Karpas-422 (cell line): Measurements from ENCODE around the gene SGPL1. TPM values are rescaled to one million over a fixed set of nuclear protein-coding genes. Genes with fewer than 3 reads are reported as not detected.
"Not testable (repeated sequence)": the region's sequence is repeated elsewhere in the genome, so short reads cannot be mapped to it uniquely, and the experiment has no call there.

Experiments used
- DNase-seq: peaks from one replicate; pipeline ENCODE4 v3.0.0-alpha.2; 2015
- H2AFZ ChIP-seq: fragments of 200-600 bp; sonication (generic); 2 replicates; pipeline ENCODE4 v1.6.1; 2014; ENCODE audit warnings: antibody characterized with exemption, low read length, mixed read lengths
- H3K27ac ChIP-seq: fragments of 200-600 bp; sonication (generic); 2 replicates; pipeline ENCODE4 v1.5.1; 2014; ENCODE audit warnings: mild to moderate bottlenecking, low read length, moderate library complexity
- H3K27me3 ChIP-seq: fragments of 200-600 bp; sonication (generic); 2 replicates; pipeline ENCODE4 v1.6.1; 2014; ENCODE audit warnings: low read length, mixed read lengths
- H3K36me3 ChIP-seq: fragments of 200-600 bp; sonication (generic); 2 replicates; pipeline ENCODE4 v1.6.1; 2014; ENCODE audit warnings: low read length, mixed read lengths; ENCODE audit not compliant: insufficient read depth
- H3K4me1 ChIP-seq: fragments of 200-600 bp; sonication (generic); 2 replicates; pipeline ENCODE4 v1.6.1; 2014; ENCODE audit warnings: mild to moderate bottlenecking, low read length, mixed read lengths
- H3K4me2 ChIP-seq: fragments of 200-600 bp; sonication (generic); 2 replicates; pipeline ENCODE4 v1.6.1; 2014; ENCODE audit warnings: low read length, low read depth, mild to moderate bottlenecking; ENCODE audit not compliant: poor library complexity, severe bottlenecking
- H3K4me3 ChIP-seq: fragments of 200-600 bp; sonication (generic); 2 replicates; pipeline ENCODE4 v1.5.1; 2014; ENCODE audit warnings: mild to moderate bottlenecking, antibody characterized with exemption, low read length, mixed read lengths
- H3K79me2 ChIP-seq: fragments of 200-600 bp; sonication (generic); 2 replicates; pipeline ENCODE4 v1.6.1; 2014; ENCODE audit warnings: mild to moderate bottlenecking, low read length, mixed read lengths
- H3K9ac ChIP-seq: fragments of 200-600 bp; sonication (generic); 2 replicates; pipeline ENCODE4 v1.6.0; 2014; ENCODE audit warnings: low read length
- H3K9me2 ChIP-seq: fragments of 200-600 bp; sonication (generic), shearing (Covaris generic); replicated peaks from 2 replicates; pipeline ENCODE4 v1.6.0; 2014; ENCODE audit warnings: mild to moderate bottlenecking, low read length, moderate library complexity; ENCODE audit not compliant: insufficient read depth
- H3K9me3 ChIP-seq: fragments of 300-700, 200-600 bp; sonication (generic); 2 replicates; pipeline ENCODE4 v1.6.1; 2014; ENCODE audit warnings: low read length, mixed read lengths
- H4K20me1 ChIP-seq: fragments of 200-600 bp; sonication (generic); 2 replicates; pipeline ENCODE4 v1.6.1; 2014; ENCODE audit warnings: mild to moderate bottlenecking, antibody characterized with exemption, low read length, low read depth; ENCODE audit not compliant: insufficient read depth
- total RNA-seq: library from RNA; depleted of rRNA; stranded (reverse); fragments of >200 nt; shearing (Covaris generic); gene quantifications from 2 replicates; pipeline ENCODE4 v1.2.3, GENCODE V29; 2014; ENCODE audit warnings: low replicate concordance; rRNA removed

The SGPL1 gene
- 26.0 and 26.3 TPM in 2 replicates for total RNA-seq

GRCh38 chr10:70815504-70816219 lies at the start of gene SGPL1:
TSS of gene SGPL1 (plus strand) at chr10:70815948. CDS start at chr10:70816854, 906 bp downstream.
- Histone ChIP-seq H3K27ac (peak within 1 kb of the TSS; percentile 2; the same call in 1 of the 2 replicates), H3K4me1 (peaks cover 11% of the 10 kb centered on the region), H3K4me3 (peak within 1 kb of the TSS; percentile 99)

GRCh38 chr10:70768026-70768685 lies 47.6 kb upstream of the SGPL1 start:
- DNase-seq, H3K9me2 ChIP-seq, H3K9me3 ChIP-seq, H4K20me1 ChIP-seq, H3K9ac ChIP-seq, H3K4me2 ChIP-seq, H3K4me1 ChIP-seq, H3K27ac ChIP-seq, H3K27me3 ChIP-seq, H3K36me3 ChIP-seq, H3K79me2 ChIP-seq, H2AFZ ChIP-seq, H3K4me3 ChIP-seq: not testable (repeated sequence)

More at GRCh38 chr10:70815504-70816219, at the start of gene SGPL1:
- peak within 1 kb of the TSS; percentile 90 for H3K9ac ChIP-seq
- H3K4me2 ChIP-seq: peak within 1 kb of the TSS; percentile 69
- no peaks in the 10 kb centered on the region for H4K20me1 ChIP-seq
- peak; percentile 95 for DNase-seq
- peak within 1 kb of the TSS; percentile 94 for H2AFZ ChIP-seq
- H3K9me2 ChIP-seq: no peaks in the 10 kb centered on the region
- H3K36me3 ChIP-seq: peaks cover 7% of the 10 kb centered on the region; the same call in 1 of the 2 replicates
- no peaks in the 10 kb centered on the region for H3K9me3 ChIP-seq
- no peaks in the 10 kb centered on the region for H3K27me3 ChIP-seq
- H3K79me2 ChIP-seq: peaks cover 43% of the 10 kb centered on the region

GRCh38 chr10:70769121-70769520 lies 46.6 kb upstream of the SGPL1 start:
- Histone ChIP-seq H4K20me1 (no peaks in the 10 kb centered on the region), H2AFZ (no peak overlapping the region), H3K9ac (no peak overlapping the region), H3K9me3 (no peaks in the 10 kb centered on the region), H3K4me3 (no peak overlapping the region), H3K4me2 (no peak overlapping the region), H3K36me3 (no peaks in the 10 kb centered on the region), H3K79me2 (no peaks in the 10 kb centered on the region), H3K4me1 (no peaks in the 10 kb centered on the region), H3K27me3 (no peaks in the 10 kb centered on the region), H3K9me2 (no peaks in the 10 kb centered on the region), H3K27ac (no peak overlapping the region)
- no peak for DNase-seq

GRCh38 chr10:70770001-70770400 lies 45.7 kb upstream of the SGPL1 start:
- Histone ChIP-seq H3K27me3 (no peaks in the 10 kb centered on the region), H3K9me3 (no peaks in the 10 kb centered on the region), H2AFZ (no peak overlapping the region), H3K27ac (no peak overlapping the region), H3K79me2 (no peaks in the 10 kb centered on the region), H4K20me1 (no peaks in the 10 kb centered on the region), H3K9me2 (no peaks in the 10 kb centered on the region), H3K9ac (no peak overlapping the region), H3K4me1 (no peaks in the 10 kb centered on the region), H3K4me3 (no peak overlapping the region), H3K36me3 (no peaks in the 10 kb centered on the region), H3K4me2 (no peak overlapping the region)
- DNase-seq: no peak

GRCh38 chr10:70770516-70770915 lies 45.2 kb upstream of the SGPL1 start:
- H2AFZ ChIP-seq, H4K20me1 ChIP-seq, H3K9me2 ChIP-seq, H3K9ac ChIP-seq, H3K4me2 ChIP-seq, H3K4me1 ChIP-seq, H3K4me3 ChIP-seq, H3K27me3 ChIP-seq, H3K36me3 ChIP-seq, H3K9me3 ChIP-seq, H3K27ac ChIP-seq, H3K79me2 ChIP-seq, DNase-seq: not testable (repeated sequence)

GRCh38 chr10:70771311-70772194 lies 44.2 kb upstream of the SGPL1 start:
- H3K9me2 ChIP-seq: no peaks in the 10 kb centered on the region
- no peaks in the 10 kb centered on the region for H3K27me3 ChIP-seq
- no peaks in the 10 kb centered on the region for H3K79me2 ChIP-seq
- no peak overlapping the region for H3K27ac ChIP-seq
- no peak overlapping the region for H2AFZ ChIP-seq
- no peak overlapping the region for H3K4me2 ChIP-seq
- no peak overlapping the region for H3K4me3 ChIP-seq
- H3K9ac ChIP-seq: no peak overlapping the region
- no peaks in the 10 kb centered on the region for H3K9me3 ChIP-seq
- no peaks in the 10 kb centered on the region for H3K36me3 ChIP-seq
- no peak for DNase-seq
- H4K20me1 ChIP-seq: no peaks in the 10 kb centered on the region
- H3K4me1 ChIP-seq: no peaks in the 10 kb centered on the region

GRCh38 chr10:70772627-70773026 lies 43.1 kb upstream of the SGPL1 start:
- Histone ChIP-seq H3K36me3 (no peaks in the 10 kb centered on the region), H3K9me3 (no peaks in the 10 kb centered on the region), H2AFZ (no peak overlapping the region), H3K4me3 (no peak overlapping the region), H4K20me1 (no peaks in the 10 kb centered on the region), H3K9me2 (no peaks in the 10 kb centered on the region), H3K4me1 (no peaks in the 10 kb centered on the region), H3K4me2 (no peak overlapping the region), H3K9ac (no peak overlapping the region), H3K27me3 (no peaks in the 10 kb centered on the region), H3K79me2 (no peaks in the 10 kb centered on the region), H3K27ac (no peak overlapping the region)
- DNase-seq: no peak

GRCh38 chr10:70773461-70773860 lies 42.3 kb upstream of the SGPL1 start:
- Histone ChIP-seq H3K4me3 (no peak overlapping the region), H3K4me1 (no peaks in the 10 kb centered on the region), H3K27ac (no peak overlapping the region), H3K4me2 (no peak overlapping the region), H3K9me3 (no peaks in the 10 kb centered on the region), H3K27me3 (no peaks in the 10 kb centered on the region), H3K36me3 (no peaks in the 10 kb centered on the region), H3K9me2 (no peaks in the 10 kb centered on the region), H4K20me1 (no peaks in the 10 kb centered on the region), H2AFZ (no peak overlapping the region), H3K79me2 (no peaks in the 10 kb centered on the region), H3K9ac (no peak overlapping the region)
- DNase-seq: no peak
